PC-3 (cell line): ENCODE data around the gene BAZ2A. TPM values are rescaled to one million over a fixed set of nuclear protein-coding genes. Genes with fewer than 3 reads are reported as not detected.
A peak's percentile ranks its signal among the peaks of the same experiment; 100 is the strongest.

ENCODE experiments used
- ATAC-seq: fragments of 200-7000 bp; cut with Tn5 transposase; 2 replicates; pipeline ENCODE4 v1.9.1; 2020; ENCODE audit warnings: mild to moderate bottlenecking, moderate library complexity
- BruUV-seq: library from RNA; stranded (reverse); fragments of 400-500 nt; replicated peaks from 2 replicates; lab custom pipeline; 2021; lab: Mats Ljungman, UMichigan
- CTCF ChIA-PET: fragments of 300-600 bp; sonication (Branson Sonifier 250); formaldehyde crosslinking; loops from one replicate; lab custom pipeline; 2022; ENCODE audit warnings: antibody characterized with exemption; lab: Charles Lee
- POLR2A ChIA-PET: fragments of 300-600 bp; sonication (Branson Sonifier 250); formaldehyde crosslinking; loops from one replicate; lab custom pipeline; 2022; ENCODE audit warnings: antibody characterized with exemption; ENCODE audit not compliant: unreplicated experiment; lab: Charles Lee
- DNase-seq: peaks from one replicate; pipeline ENCODE4 v3.0.0-alpha.2; 2015
- H2AFZ ChIP-seq: fragments of 300-600 bp; sonication (generic); 2 replicates; pipeline ENCODE4 v1.6.0; 2016; ENCODE audit warnings: antibody characterized with exemption, low read length
- H3F3A ChIP-seq: fragments of 300-600 bp; sonication (generic); one replicate; pipeline ENCODE4 v1.6.0; 2017; ENCODE audit warnings: antibody characterized with exemption, low read length, control low read depth, mild to moderate bottlenecking; ENCODE audit not compliant: unreplicated experiment
- H3K27ac ChIP-seq: fragments of 300-600 bp; sonication (generic); 2 replicates; pipeline ENCODE4 v1.5.1; 2016; ENCODE audit warnings: mild to moderate bottlenecking, low read length
- H3K27me3 ChIP-seq: fragments of 300-600 bp; sonication (generic); 2 replicates; pipeline ENCODE4 v1.6.1; 2016; ENCODE audit warnings: low read length, mixed read lengths
- H3K36me3 ChIP-seq: fragments of 300-600 bp; sonication (generic); 2 replicates; pipeline ENCODE4 v1.6.1; 2016; ENCODE audit warnings: low read depth, mixed run types, low read length, mixed read lengths
- H3K4me1 ChIP-seq: fragments of 300-600 bp; sonication (generic); 2 replicates; pipeline ENCODE4 v1.5.1; 2016; ENCODE audit warnings: low read length; ENCODE audit not compliant: insufficient read depth
- H3K4me2 ChIP-seq: fragments of 300-600 bp; sonication (generic); 2 replicates; pipeline ENCODE4 v1.6.0; 2016; ENCODE audit warnings: low read length
- H3K4me3 ChIP-seq: fragments of 300-600 bp; sonication (generic); 2 replicates; pipeline ENCODE4 v1.5.1; 2016; ENCODE audit warnings: mild to moderate bottlenecking, low read length, mixed read lengths
- H3K79me2 ChIP-seq: fragments of 300-600 bp; sonication (generic); 2 replicates; pipeline ENCODE4 v1.6.1; 2017; ENCODE audit warnings: low read length, mixed read lengths
- H3K9ac ChIP-seq: fragments of 300-600 bp; sonication (generic); 2 replicates; pipeline ENCODE4 v1.6.0; 2016; ENCODE audit warnings: mild to moderate bottlenecking, low read length
- H3K9me2 ChIP-seq: fragments of 300-600 bp; sonication (generic); replicated peaks from 2 replicates; pipeline ENCODE4 v1.6.1; 2016; ENCODE audit warnings: mixed run types, low read length, mixed read lengths
- H3K9me3 ChIP-seq: fragments of 300-600 bp; sonication (generic); 2 replicates; pipeline ENCODE4 v1.6.1; 2016; ENCODE audit warnings: low read length, mixed read lengths
- H4K20me1 ChIP-seq: fragments of 300-600 bp; sonication (generic); 2 replicates; pipeline ENCODE4 v1.6.1; 2016; ENCODE audit warnings: low read length, mixed read lengths
- CTCF ChIP-seq: fragments of 300-600 bp; sonication (generic); conservative IDR thresholded peaks from 2 replicates; pipeline ENCODE4 v1.5.1; 2017; ENCODE audit warnings: antibody characterized with exemption, low read depth, mild to moderate bottlenecking, low read length
- EZH2 ChIP-seq: fragments of 300-600 bp; sonication (generic); IDR thresholded peaks from one replicate; pipeline ENCODE4 v1.6.1; 2017; ENCODE audit warnings: antibody characterized with exemption, mild to moderate bottlenecking, low read length; ENCODE audit not compliant: unreplicated experiment
- EZH2phosphoT487 ChIP-seq: fragments of 300-600 bp; sonication (generic); IDR thresholded peaks from 2 replicates; pipeline ENCODE4 v1.6.1; 2018; ENCODE audit warnings: mild to moderate bottlenecking, antibody characterized with exemption, low read length, borderline replicate concordance
- intact Hi-C: fragments of 100-400 bp; cut with micrococcal nuclease; formaldehyde crosslinking; loops from 2 replicates; pipeline ENCODE4 v1.9.0; 2023
- total RNA-seq: library from RNA; depleted of rRNA; stranded (reverse); fragments of >200 nt; gene quantifications from 2 replicates; pipeline ENCODE4 v1.2.3, GENCODE V29; 2014

The BAZ2A gene
- total RNA-seq, 1 experiment from 2014 or later = 33.8 TPM

DNA sequence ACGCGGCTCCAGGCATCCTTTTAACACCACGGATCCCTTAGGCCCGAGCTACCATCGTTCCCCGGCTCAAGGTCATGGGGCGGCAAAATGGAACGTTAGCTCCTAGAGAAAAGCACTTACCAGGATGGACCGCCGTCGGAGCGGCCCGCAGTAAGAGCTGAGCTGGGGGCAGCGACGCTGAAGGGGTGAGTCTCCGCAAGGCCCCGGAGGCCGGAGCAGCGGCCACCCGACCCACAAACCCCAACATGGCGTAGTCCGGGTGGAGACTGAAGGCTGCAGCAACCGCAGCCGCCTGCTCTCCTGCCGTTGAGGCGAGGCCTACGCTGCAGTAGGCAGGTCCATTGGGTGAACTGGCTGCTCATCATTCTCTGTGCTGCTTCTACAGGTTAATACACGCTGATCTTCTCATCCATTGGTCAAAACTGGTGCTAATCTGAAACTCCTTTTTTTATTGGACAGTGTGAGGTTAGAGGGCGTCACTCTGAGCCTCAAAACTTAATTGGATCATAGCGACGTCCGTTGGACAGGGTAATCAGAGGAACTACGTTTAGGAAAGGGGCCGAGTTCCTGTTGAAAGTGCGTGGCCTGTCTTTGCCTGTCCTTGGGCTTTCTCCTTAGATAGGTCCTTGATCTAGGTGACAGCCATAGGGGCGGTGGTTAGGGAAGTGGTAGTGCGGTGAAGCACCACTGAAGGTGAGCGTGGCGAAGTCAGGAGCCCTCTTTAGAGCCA is 15.8 kb upstream of the BAZ2A start, which contains the start of gene ATP5F1B:
ATP5F1B (minus strand) TSS at position 268 of the 730 bp plus-strand sequence; CDS start at position 247, 21 bp downstream.
- peak; percentile 99 for ATAC-seq

GRCh38 chr12:56645201-56645716 is 15.1 kb upstream of the BAZ2A start:
- no peak for TF ChIP-seq CTCF
- TF ChIP-seq EZH2 = no peak
- no peak for TF ChIP-seq EZH2phosphoT487
- Histone ChIP-seq H3K9me2 (no peaks in the 10 kb centered on the region), H3K4me2 (peak overlapping the region; percentile 88), H3K9me3 (no peaks in the 10 kb centered on the region), H4K20me1 (peaks cover 34% of the 10 kb centered on the region), H3K27ac (peak overlapping the region; percentile 62), H3K36me3 (peaks cover 38% of the 10 kb centered on the region), H3K79me2 (peaks cover 49% of the 10 kb centered on the region), H3K27me3 (no peaks in the 10 kb centered on the region), H2AFZ (no peak overlapping the region), H3F3A (peaks cover 8% of the 10 kb centered on the region), H3K4me3 (peak overlapping the region; percentile 94), H3K9ac (peak overlapping the region; percentile 96), H3K4me1 (peaks cover 23% of the 10 kb centered on the region)
- ChIA-PET CTCF (interaction anchor here (1.5 kb wide), 1 partner anchor 8 kb away, joined by 8 read pairs; no protein-coding TSS in a partner anchor), POLR2A (interaction anchor here (0.6 kb wide), 1 partner anchor 13 kb away, joined by 17 read pairs; no protein-coding TSS in a partner anchor)
- no peak for DNase-seq
- no peak for ATAC-seq
- TSS peak; percentile 65 for BruUV-seq
- intact Hi-C loops = no loop called here

More for the DNA sequence above, 15.8 kb upstream of the BAZ2A start, which contains the start of gene ATP5F1B:
- POLR2A ChIA-PET = interaction anchor here (0.6 kb wide), 1 partner anchor 12 kb away, joined by 17 read pairs; no protein-coding TSS in a partner anchor
- Histone ChIP-seq H3K27me3 (no peaks in the 10 kb centered on the region), H3K4me1 (peaks cover 23% of the 10 kb centered on the region), H3F3A (peaks cover 8% of the 10 kb centered on the region), H3K4me2 (peak within 1 kb of the TSS; percentile 88), H3K9me2 (no peaks in the 10 kb centered on the region), H3K27ac (peak within 1 kb of the TSS; percentile 80), H4K20me1 (peaks cover 34% of the 10 kb centered on the region), H2AFZ (peak within 1 kb of the TSS; percentile 75), H3K9ac (peak within 1 kb of the TSS; percentile 96), H3K36me3 (peaks cover 33% of the 10 kb centered on the region), H3K79me2 (peaks cover 45% of the 10 kb centered on the region), H3K4me3 (peak within 1 kb of the TSS; percentile 94), H3K9me3 (no peaks in the 10 kb centered on the region)
- BruUV-seq = no TSS peak
- TF ChIP-seq EZH2phosphoT487 (no peak), CTCF (no peak), EZH2 (no peak)
- CTCF ChIA-PET = interaction anchor here (1.5 kb wide), 1 partner anchor 9 kb away, joined by 8 read pairs; no protein-coding TSS in a partner anchor
- intact Hi-C loops = loop anchor here (1.0 kb wide), 2 partner anchors 42 to 79 kb away; partner anchors contain the start of genes NACA and PTGES3
- peak; percentile 99 for DNase-seq
